Head of caudate nucleus (tissue), 42 donors: ENCODE data around the gene GLG1.

Experiments
- DNase-seq, 42 donors: peaks; one replicate each; pipeline versions ENCODE4 v3.0.0 to v3.0.0-alpha.2; 2020 to 2021; ENCODE audit warnings: mixed read lengths in 7 of 42
- intact Hi-C: fragments of 100-400 bp; cut with DNase I; formaldehyde crosslinking; loops from one replicate; pipeline ENCODE4 v1.15.0; 2022

The GLG1 gene

GRCh38 chr16:74500907-74501306, 106.0 kb downstream of the GLG1 start:
- intact Hi-C loops: no loop called here
- peak in 3 of 42 donors; percentile 30 to 49 (median 35) for DNase-seq

DNA sequence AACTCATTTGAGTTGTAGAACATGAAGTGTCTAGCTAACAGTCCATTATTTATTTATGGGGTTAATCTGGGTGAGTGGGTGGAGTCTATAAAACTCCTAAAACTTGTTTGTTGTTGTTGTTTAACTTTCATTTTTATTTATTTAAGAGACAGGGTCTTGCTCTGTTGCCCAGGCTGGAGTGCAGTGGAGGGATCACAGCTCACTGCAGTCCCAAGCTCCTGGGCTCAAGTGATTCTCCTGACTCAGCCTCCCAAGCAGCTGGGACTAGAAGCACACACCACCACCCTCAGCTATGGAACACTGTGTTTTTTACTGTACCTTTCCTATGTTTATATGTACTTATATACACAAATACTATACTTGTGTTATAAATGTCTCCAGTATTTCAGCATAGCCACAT, 107.8 kb downstream of the GLG1 start:
- DNase-seq: no peak
- intact Hi-C loops: no loop called here

- DNase-seq: no peak
- intact Hi-C loops: no loop called here
Observed at GRCh38 chr16:74497761-74498160, 109.2 kb downstream of the GLG1 start.

GRCh38 chr16:74496054-74496453, 110.9 kb downstream of the GLG1 start:
- intact Hi-C loops: no loop called here
- DNase-seq: no peak

DNA sequence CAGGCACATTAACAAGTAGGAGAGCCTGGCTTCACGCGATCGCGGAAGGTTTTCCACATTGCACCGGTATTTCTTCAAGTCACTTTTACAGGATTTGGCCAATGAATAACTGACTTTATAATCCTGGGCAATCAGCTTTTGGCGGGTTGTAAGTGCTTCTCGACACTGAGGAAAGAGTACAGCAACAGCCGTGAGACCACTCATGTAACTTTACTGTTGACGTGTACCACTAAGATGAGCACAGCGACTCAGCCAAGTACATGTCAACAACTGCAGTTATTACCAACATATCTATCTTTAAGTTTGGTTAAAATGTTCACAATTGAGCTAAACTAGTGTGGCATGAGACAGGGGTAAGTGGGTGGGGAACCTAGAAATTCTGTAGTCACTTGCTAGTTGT, 113.9 kb downstream of the GLG1 start:
- no peak for DNase-seq
- intact Hi-C loops: no loop called here

DNA sequence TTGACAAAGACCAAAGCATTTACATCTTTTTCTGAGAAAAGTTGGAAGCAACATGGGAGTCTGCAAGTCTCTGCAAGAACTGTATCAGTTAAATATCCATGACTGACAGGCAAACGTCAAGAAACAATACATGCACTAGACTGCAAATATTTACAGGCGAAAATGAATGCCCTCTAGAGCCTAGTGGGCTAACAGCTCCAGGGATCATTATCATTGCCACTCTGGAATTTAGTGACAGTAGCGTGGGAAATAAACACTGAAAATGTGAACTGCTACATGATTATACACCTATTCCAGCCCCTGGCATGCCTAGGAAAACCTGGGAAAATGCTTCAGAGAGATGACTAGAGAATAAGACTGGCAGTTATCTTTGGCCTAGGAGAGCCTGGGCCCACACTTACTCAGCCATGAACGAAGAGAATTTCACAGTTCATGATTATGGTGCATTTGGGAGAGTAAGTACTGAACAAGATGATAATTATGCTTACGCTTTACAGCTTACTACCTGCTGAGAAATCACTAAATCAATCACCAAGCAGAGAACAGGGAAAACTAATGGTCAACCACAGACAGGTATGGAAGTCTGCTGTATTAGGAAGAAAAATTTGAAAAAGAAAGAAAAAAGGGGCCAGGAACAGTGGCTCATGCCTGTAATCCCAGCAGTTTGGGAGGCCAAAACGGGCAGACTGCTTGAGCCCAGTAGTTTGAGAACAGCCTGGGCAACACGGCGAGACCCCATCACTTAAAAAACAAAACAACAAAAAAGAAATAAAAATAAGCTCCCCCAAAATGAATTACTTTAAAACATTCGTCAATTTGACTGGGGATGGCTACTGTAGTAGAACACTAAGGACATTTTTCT, 119.0 kb downstream of the GLG1 start:
- no peak for DNase-seq
- intact Hi-C loops: no loop called here

DNA sequence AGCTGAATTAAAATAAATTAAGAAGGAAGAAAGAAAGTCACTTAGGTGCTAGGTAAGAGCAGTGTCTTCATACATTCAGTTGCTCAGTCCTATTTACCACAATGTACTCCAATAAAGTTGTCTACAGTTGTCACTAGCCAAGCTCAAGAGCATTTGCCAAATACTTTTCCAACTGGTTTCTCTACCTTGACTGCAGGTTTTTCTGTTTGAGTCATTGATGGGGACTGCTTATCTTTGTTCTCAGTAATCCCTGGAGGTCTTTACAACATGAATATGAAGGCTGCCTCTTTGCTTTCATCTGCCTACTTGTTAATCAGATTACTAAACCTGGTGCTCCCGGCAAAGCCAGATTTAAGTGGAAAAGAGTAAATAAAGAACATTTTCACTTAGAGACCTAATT, 121.0 kb downstream of the GLG1 start:
- intact Hi-C loops: no loop called here
- DNase-seq: peak in 1 of 42 donors; percentile 12

GRCh38 chr16:74480150-74481029, 126.5 kb downstream of the GLG1 start:
- intact Hi-C loops: no loop called here
- peak in 1 of 42 donors; percentile 35 for DNase-seq

DNA sequence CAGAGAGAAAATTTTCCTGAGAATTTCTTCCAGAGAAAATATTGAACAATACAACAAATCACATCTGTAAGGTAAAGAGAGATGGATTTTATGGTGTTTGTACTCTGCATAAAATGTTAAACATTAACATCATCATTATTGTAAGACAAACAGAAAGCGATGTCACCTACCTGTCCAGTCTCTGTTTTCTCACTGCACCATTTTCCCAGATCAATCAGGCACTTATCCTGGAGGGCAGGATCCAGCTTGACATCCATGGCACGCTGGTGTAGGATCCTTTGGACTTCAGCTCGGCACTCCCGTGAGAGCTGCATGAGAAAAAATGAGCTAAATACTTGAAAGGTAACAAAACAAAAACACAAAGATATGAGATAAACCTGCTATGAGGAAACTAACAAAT, 129.7 kb downstream of the GLG1 start:
- intact Hi-C loops: no loop called here
- no peak for DNase-seq

DNA sequence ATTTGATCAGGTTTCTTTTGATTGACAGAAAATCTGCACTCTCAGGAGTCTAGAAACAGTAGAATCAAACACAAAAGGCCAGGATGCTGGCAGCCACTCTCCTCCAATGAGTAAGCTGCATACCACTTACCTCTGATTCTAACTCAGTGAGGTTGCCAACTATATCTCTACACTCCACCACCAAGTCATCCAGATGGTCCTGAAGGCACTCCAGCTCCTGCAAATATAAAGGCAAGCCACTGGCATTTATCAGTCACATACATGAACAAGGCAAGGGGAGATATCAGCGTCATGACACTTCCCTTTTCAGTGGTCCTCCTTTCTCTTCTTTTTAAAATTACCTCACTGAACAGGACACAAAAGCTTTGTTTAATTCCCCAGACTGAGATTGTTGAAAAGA, 132.5 kb downstream of the GLG1 start:
- no peak for DNase-seq
- intact Hi-C loops: no loop called here

- intact Hi-C loops: no loop called here
- DNase-seq: no peak
Observed at GRCh38 chr16:74472540-74472939, 134.4 kb downstream of the GLG1 start.

GRCh38 chr16:74472010-74472409, 134.9 kb downstream of the GLG1 start:
- DNase-seq: peak in 1 of 42 donors; percentile 9
- intact Hi-C loops: no loop called here

DNA sequence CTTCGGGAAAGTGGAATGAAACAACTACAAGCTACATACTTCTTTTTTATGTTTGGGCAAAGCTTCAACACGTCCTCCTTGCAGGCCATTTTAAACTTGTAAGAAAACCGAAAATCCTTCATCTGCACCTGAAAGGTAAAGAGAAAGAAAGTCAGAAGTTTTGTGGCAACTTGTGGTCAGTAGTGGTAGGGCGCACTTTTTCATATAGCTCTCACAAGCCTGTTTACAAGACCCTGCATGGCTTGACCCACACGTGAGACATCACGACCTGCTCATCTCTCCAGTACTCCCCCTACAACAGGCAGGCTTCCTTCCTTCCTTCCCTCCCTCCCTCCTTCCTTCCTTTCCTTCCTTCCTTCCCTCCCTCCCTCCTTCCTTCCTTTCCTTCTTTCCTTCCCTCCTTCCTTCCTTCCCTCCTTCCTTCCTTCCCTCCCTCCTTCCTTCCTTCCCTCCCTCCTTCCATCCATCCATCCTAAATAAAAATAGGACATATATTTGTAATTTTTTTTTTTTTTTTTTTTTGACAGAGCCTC, 136.9 kb downstream of the GLG1 start:
- DNase-seq: no peak
- intact Hi-C loops: loop anchor here (10.0 kb wide), 1 partner anchor 145 kb away; no protein-coding TSS in a partner anchor

GRCh38 chr16:74468807-74469525, 137.9 kb downstream of the GLG1 start:
- DNase-seq: peak in 11 of 42 donors; percentile 10 to 58 (median 33)
- intact Hi-C loops: loop anchor here (10.0 kb wide), 1 partner anchor 146 kb away; no protein-coding TSS in a partner anchor

DNA sequence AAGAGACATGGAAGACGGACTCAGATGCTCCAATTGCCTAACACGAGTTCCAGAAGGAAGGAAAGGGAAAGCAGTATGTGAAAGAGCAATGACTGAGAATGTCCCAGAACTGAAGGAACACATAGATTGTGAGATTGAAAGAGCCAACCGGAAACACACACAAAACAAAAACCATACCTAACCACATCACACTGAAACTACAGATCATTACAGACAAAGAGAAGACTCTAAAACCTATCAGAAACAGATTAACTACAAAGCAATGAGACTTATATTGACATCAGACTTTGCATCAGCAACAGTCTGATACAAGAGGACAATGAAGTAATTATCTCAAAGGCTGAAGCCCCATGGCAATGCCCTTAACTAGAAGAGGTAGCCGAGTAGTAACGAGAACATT, 140.0 kb downstream of the GLG1 start:
- intact Hi-C loops: loop anchor here (10.0 kb wide), 1 partner anchor 148 kb away; no protein-coding TSS in a partner anchor
- DNase-seq: no peak

GRCh38 chr16:74465851-74466685, 140.8 kb downstream of the GLG1 start:
- intact Hi-C loops: loop anchor here (10.0 kb wide), 1 partner anchor 149 kb away; no protein-coding TSS in a partner anchor

GRCh38 chr16:74465281-74465680, 141.6 kb downstream of the GLG1 start:
- intact Hi-C loops: loop anchor here (10.0 kb wide), 1 partner anchor 150 kb away; no protein-coding TSS in a partner anchor
- no peak for DNase-seq

More at GRCh38 chr16:74465851-74466685, 140.8 kb downstream of the GLG1 start:
- DNase-seq: peak in 2 of 42 donors; percentile 43 to 53

DNA sequence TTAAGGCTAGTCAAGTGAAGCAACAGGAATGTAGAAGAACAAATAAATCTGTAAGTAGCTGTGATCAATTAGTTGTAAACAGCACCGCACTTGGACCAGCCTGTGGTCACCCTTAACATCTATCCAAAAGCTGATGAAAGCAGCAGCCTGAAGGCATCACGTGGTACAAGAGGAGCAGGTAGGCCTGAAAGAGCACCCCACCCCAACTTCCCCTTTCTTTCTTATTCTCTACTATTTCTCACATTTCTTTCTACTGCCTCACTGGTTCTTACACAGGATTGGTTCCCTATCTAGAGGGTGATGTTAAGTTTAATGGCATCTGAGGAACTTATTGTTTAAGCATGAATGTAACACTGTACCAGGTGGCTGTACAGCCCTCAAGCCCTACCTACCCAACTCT, 143.0 kb downstream of the GLG1 start:
- no peak for DNase-seq
- intact Hi-C loops: loop anchor here (10.0 kb wide), 1 partner anchor 151 kb away; no protein-coding TSS in a partner anchor
